Loucy (cell line): ENCODE results near the gene POFUT1.

ENCODE experiments used
- H2AFZ ChIP-seq: fragments of 200-600 bp; sonication (generic); 2 replicates; pipeline ENCODE4 v1.6.0; 2016; ENCODE audit warnings: antibody characterized with exemption, mild to moderate bottlenecking, low read length, moderate library complexity
- H3F3A ChIP-seq: fragments of 200-600 bp; 2 replicates; pipeline ENCODE4 v1.6.0; 2016; ENCODE audit warnings: antibody characterized with exemption, low read depth, mild to moderate bottlenecking
- H3K27me3 ChIP-seq: fragments of 200-600 bp; sonication (generic); 2 replicates; pipeline ENCODE4 v1.6.1; 2014; ENCODE audit warnings: low read length, mild to moderate bottlenecking; ENCODE audit not compliant: insufficient read depth, poor library complexity, severe bottlenecking
- H3K36me3 ChIP-seq: fragments of 200-600 bp; sonication (generic); 2 replicates; pipeline ENCODE4 v1.6.1; 2016; ENCODE audit warnings: low read length; ENCODE audit not compliant: insufficient read depth
- H3K4me1 ChIP-seq: fragments of 200-600 bp; sonication (generic); 2 replicates; pipeline ENCODE4 v1.5.1; 2014; ENCODE audit warnings: low read length, mild to moderate bottlenecking; ENCODE audit not compliant: insufficient read depth, poor library complexity, severe bottlenecking
- H3K4me2 ChIP-seq: fragments of 200-600 bp; sonication (generic); 2 replicates; pipeline ENCODE4 v1.6.0; 2014; ENCODE audit warnings: antibody characterized with exemption, low read length, low read depth, mild to moderate bottlenecking; ENCODE audit not compliant: poor library complexity, severe bottlenecking
- H3K4me3 ChIP-seq: fragments of 200-600 bp; sonication (generic); 2 replicates; pipeline ENCODE4 v1.5.1; 2014; ENCODE audit warnings: low read length, mild to moderate bottlenecking, mixed read lengths; ENCODE audit not compliant: poor library complexity, severe bottlenecking
- H3K79me2 ChIP-seq: fragments of 200-600 bp; sonication (generic); 2 replicates; pipeline ENCODE4 v1.6.1; 2014; ENCODE audit warnings: low read length; ENCODE audit not compliant: insufficient read depth
- H3K9ac ChIP-seq: fragments of 200-600 bp; sonication (generic); 2 replicates; pipeline ENCODE4 v1.6.0; 2014; ENCODE audit warnings: mild to moderate bottlenecking, low read depth, low read length, moderate library complexity; ENCODE audit not compliant: poor library complexity, severe bottlenecking
- H3K9me2 ChIP-seq: fragments of 200-600 bp; sonication (generic); replicated peaks from 2 replicates; pipeline ENCODE4 v1.6.1; 2016; ENCODE audit warnings: low read depth, low read length, mixed read lengths
- H3K9me3 ChIP-seq: fragments of 200-600 bp; sonication (generic); 2 replicates; pipeline ENCODE4 v1.6.1; 2014; ENCODE audit warnings: mild to moderate bottlenecking, antibody characterized with exemption, low read length, low read depth; ENCODE audit not compliant: insufficient read depth
- H4K20me1 ChIP-seq: fragments of 200-600 bp; sonication (generic); 2 replicates; pipeline ENCODE4 v1.6.0; 2014; ENCODE audit warnings: antibody characterized with exemption, low read length, mild to moderate bottlenecking; ENCODE audit not compliant: insufficient read depth, poor library complexity, severe bottlenecking
- CTCF ChIP-seq: fragments of 200-600 bp; sonication (generic); conservative IDR thresholded peaks from 2 replicates; pipeline ENCODE4 v1.5.1; 2014; ENCODE audit warnings: mild to moderate bottlenecking, antibody characterized with exemption, low read length
- EZH2phosphoT487 ChIP-seq: fragments of 200-600 bp; IDR thresholded peaks from 2 replicates; pipeline ENCODE4 v1.6.1; 2018; ENCODE audit warnings: antibody characterized with exemption, mild to moderate bottlenecking, moderate library complexity, borderline replicate concordance

Gene POFUT1

GRCh38 chr20:32236048-32236533 is 28.4 kb downstream of the POFUT1 start:
- H3K36me3 ChIP-seq = peaks cover 40% of the 10 kb centered on the region; the same call in 1 of the 2 replicates

GRCh38 chr20:32236819-32237218 is 29.1 kb downstream of the POFUT1 start:
- H2AFZ ChIP-seq = no peak overlapping the region
- no peaks in the 10 kb centered on the region for H3K79me2 ChIP-seq
- no peaks in the 10 kb centered on the region for H3K9me2 ChIP-seq
- no peak for TF ChIP-seq CTCF
- TF ChIP-seq EZH2phosphoT487 = no peak
- H3K36me3 ChIP-seq = peaks cover 33% of the 10 kb centered on the region; the same call in 1 of the 2 replicates
- no peaks in the 10 kb centered on the region for H3K9me3 ChIP-seq
- H3K4me3 ChIP-seq = no peak overlapping the region
- peaks cover 2% of the 10 kb centered on the region for H3K4me1 ChIP-seq
- H3K9ac ChIP-seq = no peak overlapping the region
- H3F3A ChIP-seq = no peaks in the 10 kb centered on the region
- H3K4me2 ChIP-seq = no peak overlapping the region
- no peaks in the 10 kb centered on the region for H3K27me3 ChIP-seq
- no peaks in the 10 kb centered on the region for H4K20me1 ChIP-seq

More at GRCh38 chr20:32236048-32236533, 28.4 kb downstream of the POFUT1 start:
- no peak overlapping the region for H3K4me2 ChIP-seq
- H3F3A ChIP-seq = no peaks in the 10 kb centered on the region
- H3K4me3 ChIP-seq = no peak overlapping the region
- no peaks in the 10 kb centered on the region for H3K27me3 ChIP-seq
- no peaks in the 10 kb centered on the region for H3K79me2 ChIP-seq
- peaks cover 5% of the 10 kb centered on the region for H3K4me1 ChIP-seq
- no peaks in the 10 kb centered on the region for H3K9me3 ChIP-seq
- H3K9me2 ChIP-seq = no peaks in the 10 kb centered on the region
- no peak overlapping the region for H3K9ac ChIP-seq
- H2AFZ ChIP-seq = no peak overlapping the region
- TF ChIP-seq EZH2phosphoT487 (no peak), CTCF (no peak)
- H4K20me1 ChIP-seq = no peaks in the 10 kb centered on the region

- Histone ChIP-seq H3K4me1 (no peaks in the 10 kb centered on the region), H3K36me3 (peaks cover 31% of the 10 kb centered on the region; the same call in 1 of the 2 replicates)
- TF ChIP-seq EZH2phosphoT487 (no peak), CTCF (no peak)
Observed at GRCh38 chr20:32237419-32237818, 29.7 kb downstream of the POFUT1 start.

More at GRCh38 chr20:32237419-32237818, 29.7 kb downstream of the POFUT1 start:
- Histone ChIP-seq H3K9me2 (no peaks in the 10 kb centered on the region), H3F3A (no peaks in the 10 kb centered on the region), H3K79me2 (no peaks in the 10 kb centered on the region), H3K4me2 (no peak overlapping the region), H3K4me3 (no peak overlapping the region), H3K9ac (no peak overlapping the region), H2AFZ (no peak overlapping the region), H4K20me1 (no peaks in the 10 kb centered on the region), H3K9me3 (no peaks in the 10 kb centered on the region), H3K27me3 (no peaks in the 10 kb centered on the region)
